ENCODE data around the gene DNM2.

DNA sequence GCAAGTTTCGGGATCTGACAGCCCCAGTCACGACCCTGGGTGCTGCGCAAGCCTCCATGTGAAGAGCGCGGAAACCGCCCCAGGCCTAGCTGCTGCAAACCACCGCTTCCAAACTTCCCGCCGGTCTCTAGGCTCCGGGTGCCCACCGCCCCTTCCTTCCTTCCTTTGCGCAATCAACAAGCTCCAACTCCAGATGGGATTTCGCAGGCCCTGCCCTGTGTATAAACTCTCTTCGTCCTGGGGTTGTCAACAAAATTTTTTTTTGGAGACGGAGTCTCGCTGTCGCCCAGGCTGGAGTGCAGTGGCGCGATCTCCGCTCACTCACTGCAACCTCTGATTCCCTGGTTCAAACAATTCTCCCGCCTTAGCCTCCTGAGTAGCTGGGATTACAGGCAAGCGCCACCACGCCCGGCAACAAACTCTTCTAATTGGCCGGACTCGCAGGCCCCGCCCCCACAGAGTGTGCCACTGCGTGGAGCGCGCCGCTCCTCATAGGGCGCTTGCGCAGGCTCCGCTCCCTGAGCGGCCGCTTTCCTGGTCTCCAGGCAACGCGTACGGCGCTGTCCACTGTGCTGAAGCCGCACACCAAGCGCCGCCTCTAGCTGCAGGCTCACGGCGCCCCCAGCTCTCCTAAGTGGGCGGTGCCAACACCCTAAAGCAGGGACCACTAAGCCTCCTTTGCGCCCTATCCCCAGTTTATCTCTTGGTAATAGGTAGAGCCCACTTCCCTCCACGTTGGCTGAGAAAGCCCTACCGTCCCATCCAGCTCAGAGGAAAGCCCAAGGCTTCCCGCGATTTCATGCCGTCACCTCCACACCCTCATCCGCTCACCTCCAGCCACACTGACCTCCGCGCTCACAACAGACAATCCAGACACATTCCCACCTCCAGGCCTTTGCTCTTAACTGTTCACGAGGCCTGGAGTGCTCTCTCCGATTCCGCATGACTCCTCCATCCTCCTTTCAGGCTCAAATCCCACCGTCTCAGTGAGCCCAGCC lies 22.2 kb upstream of the DNM2 start:
- no peak for TF ChIP-seq POLR2A (IDR thresholded peaks at IDR 0.05)
- TF ChIP-seq, protein P1, sequence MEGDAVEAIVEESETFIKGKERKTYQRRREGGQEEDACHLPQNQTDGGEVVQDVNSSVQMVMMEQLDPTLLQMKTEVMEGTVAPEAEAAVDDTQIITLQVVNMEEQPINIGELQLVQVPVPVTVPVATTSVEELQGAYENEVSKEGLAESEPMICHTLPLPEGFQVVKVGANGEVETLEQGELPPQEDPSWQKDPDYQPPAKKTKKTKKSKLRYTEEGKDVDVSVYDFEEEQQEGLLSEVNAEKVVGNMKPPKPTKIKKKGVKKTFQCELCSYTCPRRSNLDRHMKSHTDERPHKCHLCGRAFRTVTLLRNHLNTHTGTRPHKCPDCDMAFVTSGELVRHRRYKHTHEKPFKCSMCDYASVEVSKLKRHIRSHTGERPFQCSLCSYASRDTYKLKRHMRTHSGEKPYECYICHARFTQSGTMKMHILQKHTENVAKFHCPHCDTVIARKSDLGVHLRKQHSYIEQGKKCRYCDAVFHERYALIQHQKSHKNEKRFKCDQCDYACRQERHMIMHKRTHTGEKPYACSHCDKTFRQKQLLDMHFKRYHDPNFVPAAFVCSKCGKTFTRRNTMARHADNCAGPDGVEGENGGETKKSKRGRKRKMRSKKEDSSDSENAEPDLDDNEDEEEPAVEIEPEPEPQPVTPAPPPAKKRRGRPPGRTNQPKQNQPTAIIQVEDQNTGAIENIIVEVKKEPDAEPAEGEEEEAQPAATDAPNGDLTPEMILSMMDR (IDR thresholded peaks at IDR 0.05): no peak

All from Peyer's patch (tissue), 4 donors.